Stimulated activated CD8-positive, alpha-beta memory T cell treated with anti-CD3 and anti-CD28 coated beads, Interleukin-12 subunit alpha, Interleukin-12 subunit beta, amount 100 ng/mL, for 4 hours (primary cell): ENCODE data around the gene C10orf143.
"Not testable (repeated sequence)": the region's sequence is repeated elsewhere in the genome, so short reads cannot be mapped to it uniquely, and the experiment has no call there.

Source experiments
- DNase-seq: peaks from one replicate; pipeline ENCODE4 v3.0.0-alpha.2; 2020; ENCODE audit warnings: low read depth

The C10orf143 gene

DNA sequence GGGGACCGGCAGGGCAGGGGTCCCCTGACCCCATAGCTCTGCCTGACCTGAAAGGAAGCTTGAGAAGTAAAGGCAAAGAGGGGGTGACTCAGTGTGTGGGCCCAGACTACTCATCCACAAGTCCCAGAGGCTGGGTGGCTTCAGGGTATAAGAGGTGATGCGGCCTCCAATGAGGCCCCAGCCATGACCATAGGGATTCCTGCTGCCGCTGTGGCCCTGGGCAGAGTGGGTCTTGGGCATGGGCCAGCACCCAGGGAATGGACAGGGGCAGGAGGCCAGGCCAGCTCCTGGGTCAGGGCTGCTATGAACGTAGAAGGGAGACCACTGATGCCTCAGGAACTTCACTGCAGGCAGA is 82.2 kb downstream of the C10orf143 start:
- no peak for DNase-seq

DNA sequence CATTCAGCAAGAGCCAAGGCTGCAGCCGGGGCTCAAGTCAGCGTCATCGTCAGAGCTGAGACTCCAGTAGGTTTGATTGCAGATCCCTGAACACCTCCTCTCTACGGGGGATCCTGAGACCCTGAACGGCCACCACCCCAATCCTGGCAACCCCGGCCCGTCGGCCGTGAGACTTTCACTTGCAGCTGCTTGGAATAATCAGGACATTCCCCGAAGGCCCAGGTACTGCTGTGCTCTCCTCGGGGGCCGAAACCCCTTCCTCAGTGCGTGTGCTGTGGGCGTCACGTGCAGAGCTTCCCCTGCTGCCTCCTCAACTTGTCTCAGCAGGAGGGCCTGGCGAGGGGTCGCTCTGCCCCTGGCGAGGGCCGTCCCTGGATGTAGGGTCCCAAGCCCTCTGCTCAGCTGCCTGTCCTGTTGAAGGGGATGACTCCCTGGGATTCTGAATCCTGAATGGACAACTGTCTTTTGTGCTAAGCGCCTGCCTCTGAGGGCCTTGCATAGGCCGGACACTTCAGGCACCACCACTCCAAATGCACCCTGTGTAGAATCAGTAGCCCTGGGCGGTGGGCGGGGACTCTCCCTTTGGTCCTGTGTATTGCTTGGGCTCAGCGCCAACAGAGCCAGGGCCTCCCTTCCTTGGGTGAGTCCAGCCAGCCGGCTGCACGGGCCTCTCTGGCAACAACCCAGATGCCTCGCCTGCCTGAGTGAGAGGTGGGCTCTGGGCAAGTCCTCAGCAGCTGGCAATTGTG is 82.7 kb downstream of the C10orf143 start:
- DNase-seq = no peak

DNA sequence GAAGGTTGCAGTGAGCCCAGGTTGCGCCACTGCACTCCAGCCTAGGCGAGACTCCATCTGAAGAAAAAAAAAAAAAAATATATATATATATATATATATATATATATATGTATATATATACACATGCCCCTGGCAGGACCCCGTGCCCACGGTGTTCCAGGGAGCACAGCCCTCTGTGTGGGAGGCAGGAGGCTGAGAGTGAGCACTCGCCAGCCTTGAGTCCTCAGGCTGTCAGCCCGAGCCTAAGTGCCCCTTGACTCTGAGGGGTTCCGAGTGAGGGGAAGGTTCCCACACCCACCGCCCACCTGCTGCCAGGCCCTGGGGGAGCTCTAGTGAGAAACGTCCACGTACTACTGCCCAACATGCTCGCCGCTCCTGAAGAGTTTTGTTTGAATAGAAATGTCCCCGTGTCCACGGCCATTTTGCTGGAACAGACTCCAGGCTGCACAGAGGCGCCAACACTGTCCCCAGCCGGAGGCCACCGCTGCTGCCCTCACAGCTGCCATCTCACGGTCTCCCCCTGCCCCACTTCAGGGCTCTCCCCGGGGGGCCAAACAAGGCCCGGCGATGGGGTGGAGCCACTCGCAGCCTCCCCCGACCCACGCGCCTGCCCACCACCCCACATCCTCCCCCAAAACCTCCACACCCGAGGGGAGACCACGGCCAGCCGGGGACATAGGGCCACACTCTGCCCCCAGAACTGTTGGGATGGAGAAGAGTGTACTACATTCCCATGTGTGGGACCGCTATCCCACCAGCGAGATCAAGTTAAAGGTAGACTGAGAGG is 83.8 kb downstream of the C10orf143 start:
- DNase-seq = no peak

DNA sequence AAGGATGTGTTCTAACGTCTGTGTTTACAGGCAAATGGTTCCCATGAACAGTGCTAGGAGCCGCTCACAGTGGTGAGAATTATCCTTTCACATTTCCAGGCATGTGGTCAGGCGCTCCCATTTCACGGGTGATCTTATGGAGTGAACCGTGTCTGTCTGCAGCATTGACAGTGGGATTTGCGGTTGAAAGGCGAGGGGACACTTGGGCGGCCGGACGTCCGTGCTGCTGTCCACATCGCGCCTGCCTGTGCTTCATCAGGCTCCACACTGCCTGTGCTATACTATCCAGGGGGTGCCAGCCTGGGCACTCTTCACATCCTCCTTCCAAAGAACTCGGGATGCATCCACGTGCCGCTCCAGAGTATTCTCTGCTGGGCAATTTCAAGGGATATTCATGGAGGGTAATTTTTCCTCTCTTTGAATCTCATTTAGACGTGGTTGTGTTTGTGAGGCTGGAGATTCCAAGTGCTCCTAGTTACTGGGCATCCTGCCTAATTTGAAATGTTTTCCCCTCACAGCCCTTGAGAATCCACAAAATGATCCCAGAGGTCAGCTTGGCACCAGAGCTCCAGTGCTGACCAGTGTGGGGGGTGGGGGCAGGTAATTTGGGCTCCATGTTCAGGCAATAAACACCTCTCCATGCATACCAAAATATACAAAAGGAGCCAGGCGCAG is 84.7 kb downstream of the C10orf143 start:
- no peak for DNase-seq

DNA sequence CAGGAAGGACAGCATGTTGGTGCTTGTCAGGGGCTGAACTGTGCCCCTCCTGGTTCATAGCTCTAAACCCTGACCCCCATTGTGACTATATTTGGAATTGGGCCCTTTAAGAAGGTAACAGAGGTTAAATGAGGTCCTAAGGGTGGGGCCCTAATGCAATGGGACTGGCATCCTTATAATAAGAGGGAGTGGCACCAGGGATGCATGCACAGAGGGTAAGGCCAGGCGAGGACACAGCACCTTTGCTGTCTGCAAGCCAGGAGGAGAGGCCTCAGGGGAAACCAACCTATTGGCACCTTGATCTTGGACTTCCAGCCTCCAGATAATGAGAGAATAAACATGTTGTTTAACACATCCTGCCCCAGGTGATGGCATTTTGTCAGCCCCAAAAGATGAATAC is 85.3 kb downstream of the C10orf143 start:
- DNase-seq = no peak

DNA sequence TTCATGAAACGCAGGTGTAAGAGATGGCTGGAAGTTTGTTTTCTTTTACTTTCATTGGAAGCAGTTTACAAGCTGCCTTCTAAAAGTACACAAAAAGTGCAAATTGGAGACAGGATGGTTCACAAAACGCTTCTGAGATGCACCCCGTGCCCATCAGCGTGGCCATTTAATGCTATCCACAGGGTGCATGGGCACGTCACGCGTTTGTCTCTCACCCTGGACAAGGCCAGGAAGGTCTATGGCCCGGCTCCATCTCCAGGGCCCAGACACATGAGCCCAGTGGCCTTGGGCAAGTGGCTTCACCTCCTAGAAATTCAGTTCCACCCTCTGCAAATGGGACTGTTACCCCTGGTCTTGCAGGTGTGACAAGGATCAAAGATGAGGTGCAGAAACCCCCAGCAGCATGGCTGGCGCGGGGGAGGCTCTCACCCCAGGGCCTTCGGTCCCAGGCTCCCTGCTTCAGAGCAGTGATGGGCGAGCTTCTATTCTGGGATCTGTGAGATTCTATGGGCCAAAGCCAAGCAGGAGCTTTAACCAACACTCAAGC is 85.8 kb downstream of the C10orf143 start:
- no peak for DNase-seq

DNA sequence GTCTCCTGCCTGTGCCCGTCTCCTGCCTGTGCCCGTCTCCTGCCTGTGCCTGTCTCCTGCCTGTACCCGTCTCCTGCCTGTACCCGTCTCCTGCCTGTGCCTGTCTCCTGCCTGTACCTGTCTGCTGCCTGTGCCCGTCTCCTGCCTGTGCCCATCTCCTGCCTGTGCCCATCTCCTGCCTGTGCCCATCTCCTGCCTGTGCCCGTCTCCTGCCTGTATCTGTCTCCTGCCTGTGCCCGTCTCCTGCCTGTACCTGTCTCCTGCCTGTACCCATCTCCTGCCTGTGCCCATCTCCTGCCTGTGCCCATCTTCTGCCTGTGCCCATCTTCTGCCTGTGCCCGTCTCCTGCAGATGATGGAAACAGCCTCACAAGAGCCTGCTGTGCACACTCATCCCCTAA is 86.3 kb downstream of the C10orf143 start:
- DNase-seq = not testable (repeated sequence)

DNA sequence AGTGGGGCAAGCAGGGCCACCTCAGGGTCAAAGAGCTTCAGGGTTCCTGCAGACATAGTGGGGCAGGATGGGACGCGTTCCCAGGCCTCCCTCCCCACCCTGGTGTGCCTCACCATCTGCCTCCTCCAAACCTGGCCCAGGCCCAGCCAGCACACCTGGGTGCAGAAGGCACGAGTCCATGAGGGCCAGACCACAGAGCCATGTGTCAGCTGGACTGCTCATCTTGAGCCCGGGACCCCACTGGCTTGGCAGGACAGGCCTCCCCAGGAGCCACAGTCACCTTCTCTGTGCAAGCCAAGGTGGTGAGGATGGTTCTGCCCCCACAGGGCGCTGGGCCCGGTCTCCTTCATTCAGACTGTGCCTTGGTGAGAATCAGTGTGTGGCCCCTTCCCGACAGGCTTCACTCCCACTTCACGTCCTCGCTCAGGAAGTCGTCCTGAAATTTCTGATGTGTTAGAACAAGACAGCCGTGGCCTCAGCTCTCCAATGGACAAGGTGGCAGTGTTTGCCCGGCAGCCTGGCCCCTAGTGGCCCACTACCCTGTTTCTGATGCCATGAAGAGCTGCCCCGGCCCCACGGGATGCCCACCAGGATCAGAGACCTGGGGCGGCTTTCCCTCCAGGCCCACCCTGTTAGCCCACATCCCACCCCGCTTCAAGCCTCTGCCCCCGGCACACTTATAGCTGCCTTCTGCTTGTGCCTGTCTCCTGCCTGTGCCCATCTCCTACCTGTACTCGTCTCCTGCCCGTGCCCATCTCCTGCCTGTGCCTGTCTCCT is 87.0 kb downstream of the C10orf143 start:
- no peak for DNase-seq

DNA sequence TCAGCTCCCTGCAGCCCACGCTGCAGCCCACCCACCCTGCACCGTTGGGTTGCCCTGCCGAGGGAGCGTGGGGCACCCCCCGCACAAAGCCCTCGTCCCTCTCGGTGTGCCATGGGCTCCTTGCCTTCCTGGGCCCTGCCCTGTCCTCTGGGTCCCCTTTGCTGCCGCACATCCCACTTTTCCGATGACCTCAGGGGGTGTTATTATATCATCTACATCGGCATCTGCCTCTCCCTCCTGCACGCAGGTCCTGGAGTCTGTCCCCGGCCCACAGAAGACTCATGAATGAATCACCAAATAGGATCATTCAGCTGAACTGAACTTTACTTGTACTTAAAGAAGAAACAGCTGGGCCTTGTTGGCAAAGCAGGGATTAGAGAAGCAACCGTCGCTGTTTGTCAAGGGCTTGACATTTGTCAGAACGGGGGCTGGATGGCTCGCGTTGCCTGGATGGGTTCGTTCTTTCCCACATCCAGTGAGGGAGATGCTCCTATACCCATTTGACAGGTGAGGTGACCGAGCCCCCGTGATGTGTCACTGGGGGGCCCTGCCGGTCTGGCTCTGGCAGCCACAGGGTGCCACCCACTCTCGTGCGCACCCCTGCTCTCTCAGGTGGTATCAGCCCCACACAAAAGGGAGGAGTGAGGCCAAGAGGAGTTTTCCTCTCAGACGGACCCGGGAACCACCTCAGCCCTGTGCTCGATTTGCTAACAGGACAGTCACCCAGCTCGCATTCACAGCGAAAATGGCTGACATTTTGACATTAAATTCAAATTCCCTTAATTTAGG is 87.9 kb downstream of the C10orf143 start:
- no peak for DNase-seq

DNA sequence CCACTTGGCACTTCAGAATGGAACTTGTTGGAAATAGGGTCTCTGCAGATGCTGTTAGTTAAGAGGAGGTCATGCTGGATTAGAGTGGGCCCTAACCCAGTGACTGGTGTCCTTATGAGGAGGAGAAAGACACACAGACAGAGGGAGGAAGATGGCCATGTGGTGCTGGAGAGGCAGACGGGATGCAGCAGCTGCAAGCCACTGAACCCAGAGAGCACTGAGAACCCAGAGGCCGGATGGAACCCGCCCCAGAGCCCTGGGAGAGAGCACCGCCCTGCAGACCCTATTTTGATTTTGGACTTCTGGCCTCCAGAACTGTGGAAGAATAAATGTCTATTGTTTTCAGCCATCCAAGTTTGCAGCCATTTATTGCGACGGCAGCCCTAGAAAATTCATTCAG is 88.5 kb downstream of the C10orf143 start:
- no peak for DNase-seq

DNA sequence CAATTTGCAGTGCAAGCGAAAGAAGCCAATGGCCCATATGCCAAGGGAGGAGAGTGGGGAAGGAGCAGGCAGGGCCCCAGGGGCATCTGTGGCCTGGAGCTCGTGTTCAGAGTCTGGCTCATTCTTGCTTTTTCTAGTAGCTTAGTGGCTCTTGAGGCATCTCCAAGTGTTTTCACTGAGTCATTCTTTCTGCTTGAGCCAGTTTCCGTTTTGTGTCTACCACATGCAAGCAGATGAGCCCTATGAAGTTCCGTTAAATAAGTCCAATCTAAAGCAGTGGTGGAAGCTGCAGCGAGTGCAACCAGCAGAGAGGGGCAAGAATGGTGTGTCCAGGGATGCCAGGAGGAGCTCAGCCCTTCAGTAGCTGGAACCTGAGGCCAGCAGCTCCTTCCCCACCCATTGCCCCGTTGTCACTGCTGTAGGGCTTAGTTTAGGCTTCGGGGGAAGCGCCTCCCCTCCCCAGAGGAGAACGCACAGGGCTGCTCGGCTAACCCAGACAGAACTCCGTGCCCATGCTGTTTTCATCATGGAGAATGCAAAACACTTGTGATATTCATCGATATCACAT is 89.2 kb downstream of the C10orf143 start:
- no peak for DNase-seq

DNA sequence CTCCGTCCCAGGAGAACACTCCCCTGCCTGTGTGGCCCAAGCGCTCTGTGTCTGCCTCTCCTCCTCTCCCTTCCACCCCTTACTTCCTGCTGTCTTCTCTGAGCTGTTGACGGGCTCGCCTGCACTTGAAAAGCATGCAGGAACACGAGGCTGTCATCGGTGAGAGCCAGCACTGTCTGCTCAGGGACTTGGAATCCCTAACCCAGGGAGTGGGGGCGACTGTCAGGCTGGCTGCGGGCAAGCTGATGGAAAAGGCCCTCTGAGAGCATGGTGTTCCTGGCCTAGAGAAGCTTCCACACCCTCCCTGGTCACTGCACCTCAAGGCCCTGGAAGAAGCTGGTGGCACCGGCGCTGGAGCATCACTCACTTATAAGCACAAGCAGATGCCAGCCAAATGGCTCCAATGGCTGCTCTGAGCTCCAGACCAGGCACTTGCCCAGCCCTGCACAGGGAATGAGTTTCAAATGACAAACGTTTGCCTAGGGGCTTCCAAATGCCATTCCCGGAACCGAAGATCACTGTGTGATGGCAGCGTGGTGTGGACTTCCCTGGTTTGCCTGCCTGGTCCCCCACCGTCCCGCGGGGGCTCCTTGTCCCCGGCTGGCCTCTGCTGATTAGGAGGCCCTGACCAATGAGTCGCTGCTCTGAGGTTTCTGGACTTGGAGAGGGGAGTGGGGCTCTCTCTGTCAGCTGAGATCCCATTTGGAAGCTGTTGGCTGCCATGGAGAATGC is 89.8 kb downstream of the C10orf143 start:
- no peak for DNase-seq

DNA sequence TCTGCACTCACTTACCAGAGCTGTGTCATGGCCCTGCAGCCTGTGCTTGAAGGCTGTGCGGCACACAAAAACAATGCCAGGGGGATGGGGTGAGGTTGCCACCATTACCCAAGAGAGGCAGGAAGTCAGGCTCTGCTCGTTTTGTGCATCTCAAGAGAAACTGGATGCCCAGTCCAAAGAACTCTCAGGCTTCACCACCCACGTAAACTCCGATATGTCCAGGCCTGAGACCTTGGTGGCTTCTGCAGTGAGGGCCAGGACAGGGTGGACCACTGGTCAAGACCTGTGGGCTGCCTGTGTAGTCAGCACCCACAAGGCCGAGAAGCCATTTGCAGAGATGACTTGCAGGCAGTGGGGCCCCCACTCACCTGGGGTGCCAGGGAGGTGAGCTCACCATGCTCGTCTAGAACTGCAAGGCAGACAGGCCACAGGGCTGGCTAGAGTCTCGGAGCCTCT is 91.9 kb downstream of the C10orf143 start:
- DNase-seq = no peak

DNA sequence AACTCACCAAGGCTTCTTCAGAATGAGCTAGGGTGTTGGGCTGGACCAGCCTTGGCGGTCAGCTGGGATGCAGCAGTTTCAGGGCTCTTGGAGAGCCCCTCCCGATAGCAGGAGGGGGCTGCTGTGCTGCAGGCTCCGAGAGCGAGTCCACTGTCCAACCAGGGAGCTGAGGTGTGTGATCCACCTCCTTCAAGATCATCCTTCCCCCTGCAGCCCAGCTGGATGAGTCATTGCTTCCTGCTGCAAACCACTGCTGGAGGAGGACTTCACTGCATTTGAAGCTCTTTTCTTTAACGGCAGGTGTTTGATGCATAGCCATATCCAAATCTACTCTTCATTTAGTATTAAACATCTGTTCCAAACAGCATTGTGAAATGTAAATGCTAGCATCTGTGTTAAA is 92.4 kb downstream of the C10orf143 start:
- DNase-seq = no peak

DNA sequence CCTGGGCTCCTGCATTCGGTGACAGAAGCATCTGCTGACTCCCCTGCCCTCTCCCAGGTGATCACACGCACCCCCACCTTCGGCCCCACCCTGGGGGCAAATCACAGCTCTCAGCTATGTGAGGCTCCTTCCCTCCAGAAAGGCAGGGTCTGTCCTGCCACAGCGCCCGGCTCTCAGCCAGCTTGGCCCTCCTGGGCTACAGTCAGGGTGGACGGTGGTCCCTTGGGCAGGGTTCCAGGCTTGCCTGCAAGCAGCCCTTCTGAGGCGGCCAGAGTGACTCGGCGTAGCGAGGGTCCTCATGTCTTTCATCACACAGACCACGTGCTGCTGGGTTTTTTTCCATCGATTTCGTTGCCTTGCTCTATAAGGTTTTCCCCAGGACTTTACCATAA is 93.0 kb downstream of the C10orf143 start:
- no peak for DNase-seq

DNA sequence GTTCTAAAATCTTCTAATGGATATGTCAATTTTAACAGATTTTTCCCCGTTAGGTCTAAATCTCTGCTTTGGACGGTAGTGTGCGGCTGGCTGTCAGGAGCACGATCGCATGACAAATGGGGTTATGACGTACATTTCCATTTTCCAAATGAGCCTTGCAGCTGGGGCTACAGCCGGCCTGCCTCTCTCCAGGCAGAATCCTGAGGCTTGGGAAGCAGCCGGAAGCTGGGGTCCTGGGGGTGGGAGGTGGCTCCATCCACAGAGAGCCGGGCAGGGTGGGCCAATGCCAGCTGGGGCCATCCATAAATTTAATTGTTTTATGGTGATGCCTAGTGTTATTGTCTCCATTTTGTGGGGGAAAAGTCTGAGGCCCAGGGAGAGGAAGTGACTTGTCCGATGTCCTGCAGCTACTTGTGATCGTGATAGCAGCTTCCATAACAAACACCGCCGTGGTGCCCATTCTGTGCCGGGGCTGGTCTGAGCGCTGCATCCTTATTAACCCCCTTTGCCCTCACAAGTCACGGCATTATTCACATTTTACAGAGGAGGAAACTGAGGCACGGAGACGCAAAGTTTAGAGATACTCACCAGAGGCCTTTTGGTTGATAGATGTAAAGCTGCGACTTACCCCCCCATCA is 93.5 kb downstream of the C10orf143 start:
- DNase-seq = no peak

DNA sequence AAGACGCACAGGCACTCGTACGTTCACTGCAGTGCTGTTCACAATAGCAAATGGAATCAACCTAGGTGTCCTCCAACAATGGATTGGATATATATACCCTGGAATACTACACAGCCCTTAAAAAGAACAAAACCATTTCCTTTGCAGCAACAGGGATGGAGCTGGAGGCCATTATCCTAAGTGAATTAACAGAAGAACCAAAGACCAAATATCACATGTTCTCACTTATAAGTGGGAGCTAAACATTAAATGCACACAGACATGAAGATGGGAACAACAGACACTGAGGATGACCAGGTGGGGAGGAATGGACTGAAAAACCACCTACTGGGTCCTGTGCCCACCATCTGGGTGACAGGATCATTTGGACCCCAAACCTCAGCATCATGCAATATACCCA is 94.5 kb downstream of the C10orf143 start:
- no peak for DNase-seq

DNA sequence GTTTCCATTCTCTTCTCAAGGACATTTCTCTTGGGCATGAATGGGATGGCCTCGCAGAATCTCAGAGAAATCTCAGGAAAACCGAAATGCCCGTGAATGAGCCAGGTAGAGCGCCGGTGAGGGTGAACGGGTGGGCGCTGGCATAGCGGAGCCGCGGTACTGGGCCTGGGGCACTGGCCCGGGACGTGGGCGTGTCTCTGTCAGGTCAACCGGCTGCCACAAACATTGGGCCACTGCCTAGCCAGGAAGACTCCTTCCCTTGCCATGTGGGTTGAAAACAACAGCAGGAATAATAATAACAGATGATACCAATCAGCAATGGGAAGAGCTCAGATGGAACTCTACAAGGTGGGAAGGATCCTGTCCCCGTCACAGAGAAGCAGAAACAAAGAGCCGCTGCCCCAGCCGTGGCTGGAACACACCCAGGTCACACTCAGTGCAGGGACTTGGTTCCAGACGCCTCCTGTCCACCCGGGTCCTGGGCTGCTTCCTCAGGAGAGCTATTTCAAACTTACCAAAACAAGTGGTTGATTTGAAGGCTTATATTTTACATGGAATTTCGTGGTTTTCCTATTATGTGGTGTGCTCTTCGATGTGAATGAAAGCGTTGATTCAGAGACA is 95.4 kb downstream of the C10orf143 start:
- no peak for DNase-seq
